CMK (cell line): Measurements from ENCODE around the gene PAMR1.
"Not testable (repeated sequence)": the region's sequence is repeated elsewhere in the genome, so short reads cannot be mapped to it uniquely, and the experiment has no call there.

Source experiments
- DNase-seq: peaks from one replicate; pipeline ENCODE4 v3.0.0-alpha.2; 2010; ENCODE audit warnings: low read depth

The PAMR1 gene

GRCh38 chr11:35525501-35526175 is at the start of gene PAMR1:
PAMR1 (minus strand) TSS chr11:35525616; CDS start chr11:35525585, 31 bp downstream.
- no peak for DNase-seq

GRCh38 chr11:35571696-35572095 is 46.3 kb upstream of the PAMR1 start:
- DNase-seq, result no peak

GRCh38 chr11:35567737-35568465 is 42.5 kb upstream of the PAMR1 start:
- no peak for DNase-seq

- no peak for DNase-seq
Measured at GRCh38 chr11:35566885-35567284, 41.5 kb upstream of the PAMR1 start.

GRCh38 chr11:35566181-35566580 is 40.8 kb upstream of the PAMR1 start:
- DNase-seq, result no peak

GRCh38 chr11:35564245-35564595 is 38.8 kb upstream of the PAMR1 start:
- no peak for DNase-seq

- DNase-seq, result no peak
Measured at GRCh38 chr11:35563484-35564244, 38.2 kb upstream of the PAMR1 start.

GRCh38 chr11:35559949-35560348 is 34.5 kb upstream of the PAMR1 start:
- DNase-seq, result no peak

GRCh38 chr11:35558513-35558912 is 33.1 kb upstream of the PAMR1 start:
- DNase-seq, result no peak

- DNase-seq, result no peak
Measured at GRCh38 chr11:35555488-35555887, 30.1 kb upstream of the PAMR1 start.

- no peak for DNase-seq
Measured at GRCh38 chr11:35554491-35555437, 29.3 kb upstream of the PAMR1 start.

GRCh38 chr11:35553831-35554230 is 28.4 kb upstream of the PAMR1 start:
- DNase-seq, result no peak

GRCh38 chr11:35553021-35553420 is 27.6 kb upstream of the PAMR1 start:
- no peak for DNase-seq

GRCh38 chr11:35552616-35553015 is 27.2 kb upstream of the PAMR1 start:
- DNase-seq, result no peak

- no peak for DNase-seq
Measured at GRCh38 chr11:35550374-35551036, 25.1 kb upstream of the PAMR1 start.

- no peak for DNase-seq
Measured at GRCh38 chr11:35549787-35550186, 24.4 kb upstream of the PAMR1 start.

GRCh38 chr11:35548925-35549561 is 23.6 kb upstream of the PAMR1 start:
- no peak for DNase-seq

- not testable (repeated sequence) for DNase-seq
Measured at GRCh38 chr11:35547995-35548394, 22.6 kb upstream of the PAMR1 start.

GRCh38 chr11:35546317-35546716 is 20.9 kb upstream of the PAMR1 start:
- DNase-seq, result no peak

- no peak for DNase-seq
Measured at GRCh38 chr11:35545391-35546003, 20.1 kb upstream of the PAMR1 start.
